HG03135 (cell line): ENCODE measurements around the gene BCL7B.
"Not testable (repeated sequence)": the region's sequence is repeated elsewhere in the genome, so short reads cannot be mapped to it uniquely, and the experiment has no call there.

Experiments used
- ATAC-seq: cut with Tn5 transposase; IDR thresholded peaks from one replicate; pipeline ENCODE4 v1.9.1; 2021; ENCODE audit warnings: mild to moderate bottlenecking, moderate library complexity; ENCODE audit not compliant: unreplicated experiment

Gene BCL7B

DNA sequence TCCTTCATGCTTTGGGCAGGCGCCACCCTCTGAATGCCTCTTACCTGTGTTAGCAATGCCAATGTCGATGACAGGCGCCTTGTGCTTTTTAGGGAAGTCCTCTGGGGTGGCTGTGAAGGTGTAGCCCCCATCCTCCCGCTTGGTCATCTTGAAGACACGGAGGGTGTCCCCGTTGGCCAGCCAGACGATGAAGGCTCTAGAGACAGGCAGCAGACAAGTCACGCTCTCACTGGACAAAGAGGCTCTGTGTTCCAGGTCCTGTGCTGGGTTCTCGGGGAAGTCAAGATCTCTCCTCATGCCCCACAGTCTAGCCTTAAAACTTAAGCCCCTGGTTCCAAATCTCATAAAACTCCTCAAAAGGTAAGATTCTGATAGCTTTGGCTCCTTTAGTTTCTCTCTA lies 15.8 kb upstream of the BCL7B start:
- ATAC-seq, result no peak

- no peak for ATAC-seq
Measured at GRCh38 chr7:73572767-73573186, 15.3 kb upstream of the BCL7B start.

GRCh38 chr7:73570977-73571376 lies 13.5 kb upstream of the BCL7B start:
- no peak for ATAC-seq

DNA sequence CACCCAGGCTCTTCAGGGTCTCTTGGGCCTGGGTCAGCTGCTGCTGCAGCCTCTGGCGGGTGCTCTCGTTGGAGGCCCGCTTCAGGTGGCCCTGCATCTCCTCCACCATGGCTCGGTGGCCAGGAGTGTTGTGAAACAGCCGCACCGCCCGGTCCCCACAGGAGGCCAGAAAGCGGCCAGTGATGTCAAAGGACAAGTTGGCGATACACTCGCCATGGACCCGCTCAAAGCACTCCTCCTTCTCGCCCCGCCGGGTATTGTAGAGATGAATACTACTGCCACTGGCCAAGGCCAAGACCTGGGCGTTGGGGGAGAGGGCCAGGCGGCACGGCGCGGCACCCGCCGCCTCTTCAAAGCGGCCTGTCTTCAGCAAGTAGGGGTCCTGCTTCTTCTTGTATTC lies 13.0 kb upstream of the BCL7B start:
- no peak for ATAC-seq

DNA sequence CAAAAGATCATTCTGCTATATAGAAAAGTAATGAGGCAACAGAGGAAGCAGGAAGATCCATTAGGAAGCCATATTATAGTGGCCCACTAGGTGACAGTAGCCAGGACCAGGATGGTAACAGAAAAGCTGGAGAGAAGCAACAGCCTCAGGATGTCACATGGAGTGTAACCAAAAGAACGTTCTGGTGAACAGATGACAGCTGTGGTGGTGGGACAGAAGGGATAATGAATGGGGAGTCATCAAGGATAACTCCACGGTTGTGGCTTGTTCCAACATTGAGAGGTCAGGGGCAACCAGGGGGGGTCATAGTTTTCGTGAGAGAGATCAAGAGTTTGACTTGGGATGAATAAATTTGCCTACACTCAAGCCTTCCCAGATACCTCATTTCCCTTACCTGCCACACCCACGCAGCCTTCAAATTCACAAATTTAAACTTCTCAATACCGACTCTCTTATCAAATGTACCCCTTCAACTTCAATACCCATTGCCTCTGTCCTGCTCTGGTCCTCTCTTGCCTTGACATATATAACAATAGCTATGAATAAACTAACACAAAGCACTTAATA lies 11.6 kb upstream of the BCL7B start:
- no peak for ATAC-seq

DNA sequence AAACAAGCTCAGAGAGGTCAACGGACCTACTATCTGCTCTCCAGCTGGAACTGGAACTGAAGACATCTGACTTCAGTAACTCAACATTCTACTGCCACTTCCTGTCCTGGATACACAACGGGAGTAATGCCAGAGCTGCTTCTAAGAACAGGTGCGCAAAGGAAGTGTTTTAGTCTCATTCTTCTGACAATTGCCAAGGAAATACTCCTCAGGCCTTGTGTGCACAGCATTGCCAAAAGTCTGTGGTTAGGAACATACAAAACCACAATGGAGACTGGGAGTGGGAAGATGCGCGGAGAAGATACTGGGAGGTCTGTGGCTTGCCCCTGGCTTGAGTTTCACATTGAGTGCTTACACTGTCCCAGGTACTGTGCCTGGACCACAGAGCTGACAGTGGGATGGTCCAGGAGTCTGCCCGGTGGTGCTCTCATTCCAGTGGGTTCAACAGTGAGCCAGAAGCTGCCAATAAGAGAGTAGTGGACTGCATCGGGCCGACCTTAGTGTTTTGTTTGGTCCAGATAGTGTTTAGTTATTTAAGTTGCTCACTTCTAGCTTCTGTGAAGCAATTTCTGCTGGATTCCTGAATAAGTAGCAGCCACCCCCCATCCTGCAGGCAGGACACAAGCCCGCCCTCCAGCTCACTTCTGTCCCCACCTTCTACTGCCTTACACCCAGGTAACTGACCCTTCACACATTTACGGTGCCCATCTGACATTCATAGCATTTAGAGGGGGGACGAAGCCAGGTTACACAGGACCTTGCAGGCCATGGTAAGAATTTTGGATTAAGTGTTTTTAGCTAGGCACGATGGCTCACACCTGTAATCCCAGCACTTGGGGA lies 10.6 kb upstream of the BCL7B start:
- ATAC-seq, result no peak

DNA sequence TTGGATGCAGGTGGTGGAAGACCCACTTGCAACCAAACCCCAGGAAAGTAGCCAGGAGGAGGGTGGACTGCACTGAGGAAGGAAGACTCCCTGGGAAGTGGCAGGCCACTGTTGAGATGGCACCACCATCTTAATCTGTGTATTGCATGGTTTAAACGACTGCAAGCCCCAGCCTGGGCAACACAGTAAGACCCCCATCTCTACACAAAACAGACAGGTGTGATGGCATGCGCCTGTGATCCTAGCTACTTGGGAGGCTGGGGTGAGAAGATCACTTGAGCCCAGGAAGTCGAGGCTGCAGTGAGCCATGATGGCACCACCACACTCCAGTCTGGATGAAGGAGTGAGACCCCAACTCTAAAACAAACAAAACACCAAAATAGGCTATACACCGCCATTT lies 9.7 kb upstream of the BCL7B start:
- no peak for ATAC-seq

DNA sequence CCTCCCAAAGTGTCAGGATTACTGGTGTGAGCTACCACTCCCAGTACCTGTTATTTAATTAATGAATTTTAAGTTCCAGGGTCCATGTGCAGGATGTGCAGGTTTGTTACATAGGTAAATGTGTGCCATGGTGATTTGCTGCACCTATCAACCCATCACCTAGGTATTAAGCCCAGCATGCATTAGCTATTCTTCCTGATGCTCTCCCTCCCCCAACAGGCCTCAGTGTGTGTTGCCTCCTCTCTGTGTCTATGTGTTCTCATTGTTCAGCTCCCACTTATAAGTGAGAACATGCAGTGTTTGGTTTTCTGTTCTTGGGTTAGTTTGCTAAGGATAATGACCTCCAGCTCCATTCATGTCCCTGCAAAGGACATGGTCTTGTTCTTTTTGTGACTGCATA lies 8.9 kb upstream of the BCL7B start:
- ATAC-seq, result not testable (repeated sequence)

GRCh38 chr7:73565675-73566340 lies 8.3 kb upstream of the BCL7B start:
- ATAC-seq, result no peak

DNA sequence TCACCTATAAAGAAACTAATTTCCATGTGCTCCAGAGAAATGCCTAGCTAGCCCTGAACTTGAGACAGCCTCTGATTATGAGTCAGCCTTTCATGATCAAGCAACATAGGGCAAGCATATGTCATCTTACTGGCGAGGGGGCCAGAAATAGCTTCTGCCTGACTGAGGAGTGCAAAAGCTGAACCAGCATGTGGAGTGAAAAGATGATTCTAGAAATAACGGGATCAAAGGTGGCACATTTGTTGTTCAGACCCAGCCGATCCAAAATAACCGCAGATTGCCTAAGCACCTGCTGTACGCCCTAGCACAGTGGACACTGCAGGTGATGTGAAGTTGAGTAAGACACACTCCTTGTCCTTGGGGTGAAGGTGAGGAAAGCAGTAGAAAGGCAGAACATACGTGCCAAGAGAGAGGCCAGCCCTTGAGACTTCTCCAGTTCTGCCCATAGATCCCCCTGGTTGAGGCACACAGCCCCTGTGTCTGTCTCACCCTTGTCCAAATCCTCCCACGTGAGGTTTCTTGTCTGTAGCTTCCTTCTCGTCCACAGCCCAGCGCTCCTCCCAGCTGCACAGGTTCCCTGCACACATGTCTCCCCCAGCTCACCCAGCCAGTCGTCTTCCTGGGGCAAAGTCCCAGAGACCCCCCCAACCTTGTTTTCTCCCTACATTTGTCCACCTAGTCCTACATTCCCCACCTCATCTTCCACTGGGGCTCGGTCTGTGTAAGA lies 2.8 kb upstream of the BCL7B start:
- ATAC-seq, result no peak

GRCh38 chr7:73557108-73557396 lies 438 bp downstream of the BCL7B start:
- ATAC-seq, result peak; percentile 89

GRCh38 chr7:73556208-73557107 lies 1.0 kb downstream of the BCL7B start:
- no peak for ATAC-seq

DNA sequence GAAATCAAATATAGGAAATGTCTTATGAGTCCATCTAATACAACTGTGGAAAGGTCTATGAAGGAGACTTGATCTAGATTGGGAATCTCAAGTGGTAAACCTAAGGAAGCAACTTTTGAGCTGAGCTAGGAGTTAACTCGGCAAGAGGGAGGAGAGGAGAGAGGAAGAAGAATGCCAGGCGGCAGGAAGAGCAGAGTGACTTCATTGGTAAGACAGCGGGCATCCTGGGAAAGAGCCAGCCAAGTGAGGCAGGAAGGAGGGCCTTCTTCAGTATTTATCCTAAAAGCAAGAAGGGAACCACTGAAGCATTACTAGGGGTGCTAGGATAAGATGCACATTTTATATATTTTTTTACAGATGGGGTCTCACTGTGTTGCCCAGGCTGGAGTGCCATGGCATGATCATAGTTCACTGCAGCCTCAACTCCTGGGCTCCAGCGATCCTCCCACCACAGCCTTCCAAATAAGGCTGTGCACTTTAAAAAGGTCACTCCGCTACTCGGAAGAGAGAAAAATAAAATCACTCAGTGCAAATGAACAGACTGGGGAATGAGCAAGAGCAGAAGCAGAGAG lies 2.0 kb downstream of the BCL7B start:
- no peak for ATAC-seq

GRCh38 chr7:73550093-73550492 lies 7.4 kb downstream of the BCL7B start:
- not testable (repeated sequence) for ATAC-seq

DNA sequence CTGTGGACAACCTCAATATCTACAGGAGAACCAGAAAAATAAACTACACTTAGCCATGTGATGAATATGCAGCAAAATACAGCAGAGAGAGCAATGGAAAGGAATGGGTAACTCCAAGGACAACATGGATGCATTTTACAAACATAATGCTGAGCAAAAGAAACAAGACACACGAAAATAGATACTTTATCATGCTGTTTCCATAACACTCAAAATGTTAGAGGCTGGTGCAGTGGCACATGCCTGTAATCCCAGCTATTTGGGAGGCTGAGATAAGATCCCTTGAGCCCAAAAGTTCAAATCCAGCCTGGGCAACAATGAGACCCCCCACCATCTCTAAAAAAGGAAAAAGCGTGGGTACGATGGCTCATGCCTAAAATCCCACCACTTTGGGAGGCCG lies 8.3 kb downstream of the BCL7B start:
- no peak for ATAC-seq

GRCh38 chr7:73547841-73548240 lies 9.6 kb downstream of the BCL7B start:
- ATAC-seq, result no peak

DNA sequence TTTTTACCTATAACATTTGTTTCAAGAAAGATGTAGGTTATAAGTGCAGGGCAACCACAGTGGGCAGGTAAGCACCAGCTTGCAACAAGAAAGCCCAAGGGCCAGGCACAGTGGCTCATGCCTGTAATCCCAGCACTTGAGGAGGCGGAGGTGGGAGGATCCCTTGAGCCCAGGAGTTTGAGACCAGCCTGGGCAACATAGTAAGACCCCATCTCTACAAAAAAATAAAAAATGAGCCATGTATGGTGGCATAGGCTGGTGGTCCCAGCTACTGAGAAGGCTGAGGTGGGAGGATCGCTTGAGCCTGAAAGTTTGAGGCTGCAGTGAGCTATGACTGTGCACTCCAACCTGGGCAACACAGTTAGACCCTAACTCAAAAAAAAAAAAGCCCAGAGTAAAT lies 12.8 kb downstream of the BCL7B start:
- no peak for ATAC-seq

DNA sequence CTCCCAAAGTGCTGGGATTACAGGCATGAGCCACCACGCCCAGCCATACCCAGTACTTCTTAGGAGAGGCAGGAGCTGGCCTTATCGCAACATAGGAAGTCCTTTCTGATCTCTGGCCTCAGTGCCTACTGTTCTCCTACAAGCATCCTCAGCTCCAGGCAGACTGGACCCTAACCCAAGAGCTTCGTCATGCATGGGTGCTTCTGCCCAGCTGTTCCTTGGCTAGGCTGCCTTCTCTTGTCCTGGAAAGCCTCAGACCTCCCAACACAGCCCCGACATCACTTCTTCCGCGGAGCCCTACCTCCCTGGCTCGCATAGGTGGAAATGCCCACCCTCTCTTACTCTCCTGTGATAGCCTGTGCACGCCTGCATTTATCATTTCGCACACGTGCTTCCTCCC lies 15.8 kb downstream of the BCL7B start:
- no peak for ATAC-seq

GRCh38 chr7:73539709-73540108 lies 17.8 kb downstream of the BCL7B start:
- no peak for ATAC-seq

- ATAC-seq, result not testable (repeated sequence)
Measured at GRCh38 chr7:73538510-73538909, 19.0 kb downstream of the BCL7B start.
